Tongue (tissue), 2 donors: ENCODE data around the gene FXR2. TPM values are rescaled to one million over a fixed set of nuclear protein-coding genes. Genes with fewer than 3 reads are reported as not detected.

ENCODE experiments used
- DNase-seq: peaks from one replicate; pipeline ENCODE4 v3.0.0-alpha.2; 2015
- total RNA-seq: library from RNA; depleted of rRNA; stranded (reverse); fragments of >200 nt; gene quantifications from one replicate; pipeline ENCODE4 v1.2.3, GENCODE V29; 2014

The FXR2 gene
- total RNA-seq, 1 donor from 2014 or later, result 47.8 TPM

DNA sequence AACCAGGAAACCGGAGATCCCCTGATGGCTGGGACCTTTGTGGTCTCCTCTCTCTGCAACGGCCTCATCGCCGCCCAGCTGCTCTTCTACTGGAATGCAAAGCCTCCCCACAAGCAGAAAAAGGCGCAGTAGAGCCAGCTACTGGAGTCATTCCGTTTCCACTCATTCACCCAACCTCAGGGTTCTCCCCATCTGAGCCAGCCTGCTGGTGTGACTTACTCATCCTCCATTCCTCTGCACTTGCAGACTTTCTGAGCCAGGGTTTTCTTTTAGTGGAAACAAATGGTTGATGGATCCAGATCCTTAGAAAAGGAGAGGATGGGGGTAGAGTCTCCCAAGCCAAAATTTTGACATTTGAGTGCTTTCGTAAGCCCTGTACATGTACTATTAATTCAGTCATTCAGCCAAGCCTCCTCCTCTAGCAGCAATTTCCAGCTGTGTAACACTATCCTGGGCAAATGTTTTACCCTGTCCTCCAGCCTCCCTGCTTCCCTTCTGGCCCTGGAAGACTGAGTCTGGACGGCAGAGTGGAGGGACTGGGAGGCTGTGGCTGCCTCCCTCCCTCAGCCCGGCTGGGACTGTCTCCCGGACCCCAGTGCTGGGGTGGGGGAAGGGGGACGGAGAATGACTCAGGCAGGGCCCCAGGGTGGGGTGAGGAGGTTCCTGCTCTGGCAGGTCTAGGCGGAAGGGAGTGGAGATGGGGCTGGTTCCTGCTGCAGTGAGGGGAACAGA lies 27.1 kb downstream of the FXR2 start:
- peak; percentile 59 for DNase-seq

DNA sequence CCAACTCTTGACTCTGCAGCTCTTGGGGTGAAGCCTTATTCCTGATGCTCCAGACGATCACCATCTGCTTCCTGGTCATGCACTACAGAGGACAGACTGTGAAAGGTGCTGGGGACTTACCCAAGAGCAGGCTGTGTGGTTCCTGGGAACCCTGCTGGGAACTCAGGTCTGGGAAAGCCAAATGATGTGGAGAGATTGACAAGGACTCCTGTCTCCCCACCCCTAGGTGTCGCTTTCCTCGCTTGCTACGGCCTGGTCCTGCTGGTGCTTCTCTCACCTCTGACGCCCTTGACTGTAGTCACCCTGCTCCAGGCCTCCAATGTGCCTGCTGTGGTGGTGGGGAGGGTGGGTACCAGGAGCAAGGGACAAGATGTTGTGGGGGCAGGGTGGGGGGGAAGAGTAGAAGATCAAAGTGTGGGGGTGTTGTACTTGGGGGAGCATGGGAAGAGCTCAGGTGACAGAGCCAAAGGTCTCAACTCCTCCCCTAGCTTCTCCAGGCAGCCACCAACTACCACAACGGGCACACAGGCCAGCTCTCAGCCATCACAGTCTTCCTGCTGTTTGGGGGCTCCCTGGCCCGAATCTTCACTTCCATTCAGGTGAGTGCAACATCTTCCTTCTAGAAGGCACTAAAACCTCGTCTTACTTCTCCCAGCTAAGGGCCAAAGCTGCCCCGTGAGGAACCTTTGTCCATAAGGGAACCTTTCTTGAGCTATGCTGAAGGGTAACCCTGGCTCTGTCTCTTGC lies 27.9 kb downstream of the FXR2 start:
- DNase-seq, result no peak

DNA sequence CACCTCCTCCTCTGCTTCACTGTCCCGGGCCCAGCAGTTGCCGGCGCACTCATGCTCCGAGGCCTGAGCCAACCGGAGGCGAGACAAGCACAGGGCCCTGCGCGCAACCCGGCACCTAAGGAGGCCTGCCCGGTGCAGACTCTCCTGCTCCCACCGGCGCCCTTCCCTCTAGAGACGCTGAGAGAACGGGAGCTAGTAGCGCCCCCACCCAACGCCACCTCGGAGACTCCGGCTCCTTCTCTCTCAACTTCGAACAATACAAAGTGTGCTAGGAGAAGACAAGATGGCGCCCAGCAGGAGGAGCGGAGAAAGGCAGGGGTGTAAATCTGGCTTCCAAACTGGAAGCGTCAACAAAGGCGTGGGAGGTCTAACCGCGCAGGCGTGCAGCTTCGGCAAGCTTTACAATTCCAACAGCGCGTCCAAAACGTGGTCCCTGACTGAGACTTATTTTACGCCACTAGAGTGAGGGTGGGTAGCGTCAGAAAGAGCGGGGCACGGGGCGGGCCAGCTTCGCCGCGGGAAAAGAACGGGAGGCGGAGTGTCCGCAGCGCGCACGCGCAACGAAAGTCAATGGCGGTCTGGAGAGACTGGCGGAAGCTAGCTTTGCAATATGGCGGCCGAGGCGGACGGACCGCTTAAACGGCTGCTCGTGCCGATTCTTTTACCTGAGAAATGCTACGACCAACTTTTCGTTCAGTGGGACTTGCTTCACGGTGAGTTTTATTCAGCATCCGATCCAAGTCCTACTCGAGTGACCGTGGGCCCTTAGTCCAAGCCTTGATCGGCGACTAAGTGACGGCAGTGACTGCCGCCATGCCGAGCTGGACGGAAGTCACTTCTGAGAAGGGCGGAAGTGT lies 31.2 kb downstream of the FXR2 start, which contains the start of gene MPDU1:
TSS of gene MPDU1 (plus strand) at position 600 of the 857 bp plus-strand sequence. CDS start at position 611, 11 bp downstream.
- peak; percentile 100 for DNase-seq

DNA sequence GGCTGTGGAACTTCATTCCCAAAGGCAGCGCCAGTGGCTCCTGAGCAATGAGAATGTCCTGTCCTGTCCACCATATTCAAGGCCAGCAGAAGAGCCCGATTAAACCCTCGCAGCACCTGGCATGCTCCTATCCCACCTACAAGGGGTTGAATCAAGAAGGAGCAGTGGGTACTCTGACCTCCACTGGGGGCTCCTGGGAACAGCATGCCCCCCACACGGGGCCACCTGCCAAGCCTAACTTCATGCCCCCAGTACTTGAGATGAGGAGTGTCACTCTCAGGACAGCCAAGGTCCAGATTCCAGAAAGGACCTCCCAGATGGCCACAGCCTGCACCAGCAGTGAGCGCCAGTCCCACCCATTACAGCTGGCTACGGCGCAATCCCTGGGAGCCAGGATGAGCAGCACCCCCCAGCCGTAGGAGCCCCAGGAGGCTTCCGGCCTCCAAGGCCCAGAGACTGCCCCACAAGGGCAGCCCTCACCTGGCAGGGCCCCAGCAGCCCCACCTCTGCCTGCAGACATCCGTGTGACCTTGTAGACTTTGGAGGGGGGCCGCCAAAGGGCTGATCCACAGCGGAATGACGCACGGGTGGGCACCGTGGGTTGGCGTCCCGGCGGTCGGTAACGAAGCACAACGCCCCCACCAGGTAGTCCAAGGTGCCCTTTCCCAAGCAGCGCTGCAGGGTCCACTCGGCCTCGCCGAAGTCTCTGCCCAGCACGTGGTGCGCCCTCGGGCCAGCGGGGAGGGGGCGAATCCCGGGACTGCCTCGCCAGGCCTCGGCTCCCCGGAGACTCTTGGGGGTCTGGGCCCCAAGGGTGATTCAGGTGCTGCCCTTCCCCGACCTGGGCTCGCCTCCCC lies 32.1 kb downstream of the FXR2 start:
- DNase-seq, result no peak

DNA sequence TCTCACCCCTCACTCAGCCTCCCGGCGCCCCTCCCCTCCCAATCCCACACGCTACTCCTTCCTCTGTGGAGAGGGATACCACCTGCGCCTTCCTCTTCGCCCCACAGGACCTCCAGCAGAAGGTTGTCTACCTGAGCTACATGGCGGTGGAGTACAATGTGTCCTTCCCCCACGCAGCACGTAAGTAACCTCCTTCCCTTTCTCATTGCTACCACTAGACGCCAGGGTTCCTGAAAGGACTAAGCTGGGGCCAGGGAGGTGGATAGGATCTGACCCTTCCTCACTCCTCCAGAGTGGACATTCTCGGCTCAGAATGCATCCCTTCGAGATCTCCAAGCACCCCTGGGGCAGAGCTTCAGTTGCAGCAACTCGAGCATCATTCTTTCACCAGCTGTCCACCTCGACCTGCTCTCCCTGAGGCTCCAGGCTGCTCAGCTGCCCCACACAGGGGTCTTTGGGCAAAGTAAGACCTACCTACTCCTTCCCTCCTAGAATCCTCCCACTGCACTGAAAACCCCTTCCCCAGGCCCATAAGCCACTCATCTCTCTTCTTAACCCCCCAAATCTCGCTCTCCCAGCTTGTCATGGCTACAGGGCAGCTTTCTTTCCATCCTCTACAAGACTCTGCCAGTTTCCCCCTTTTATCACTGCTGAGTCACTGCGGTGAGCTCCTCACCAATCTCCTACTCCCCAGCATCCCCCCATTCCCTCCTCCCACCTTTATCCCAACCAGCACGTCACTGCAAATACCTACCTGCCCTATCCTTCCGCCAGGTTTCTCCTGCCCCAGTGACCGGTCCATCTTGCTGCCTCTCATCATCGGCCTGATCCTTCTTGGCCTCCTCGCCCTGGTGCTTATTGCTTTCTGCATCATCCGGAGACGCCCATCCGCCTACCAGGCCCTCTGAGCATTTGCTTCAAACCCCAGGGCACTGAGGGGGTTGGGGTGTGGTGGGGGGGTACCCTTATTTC lies 33.8 kb downstream of the FXR2 start:
- no peak for DNase-seq

DNA sequence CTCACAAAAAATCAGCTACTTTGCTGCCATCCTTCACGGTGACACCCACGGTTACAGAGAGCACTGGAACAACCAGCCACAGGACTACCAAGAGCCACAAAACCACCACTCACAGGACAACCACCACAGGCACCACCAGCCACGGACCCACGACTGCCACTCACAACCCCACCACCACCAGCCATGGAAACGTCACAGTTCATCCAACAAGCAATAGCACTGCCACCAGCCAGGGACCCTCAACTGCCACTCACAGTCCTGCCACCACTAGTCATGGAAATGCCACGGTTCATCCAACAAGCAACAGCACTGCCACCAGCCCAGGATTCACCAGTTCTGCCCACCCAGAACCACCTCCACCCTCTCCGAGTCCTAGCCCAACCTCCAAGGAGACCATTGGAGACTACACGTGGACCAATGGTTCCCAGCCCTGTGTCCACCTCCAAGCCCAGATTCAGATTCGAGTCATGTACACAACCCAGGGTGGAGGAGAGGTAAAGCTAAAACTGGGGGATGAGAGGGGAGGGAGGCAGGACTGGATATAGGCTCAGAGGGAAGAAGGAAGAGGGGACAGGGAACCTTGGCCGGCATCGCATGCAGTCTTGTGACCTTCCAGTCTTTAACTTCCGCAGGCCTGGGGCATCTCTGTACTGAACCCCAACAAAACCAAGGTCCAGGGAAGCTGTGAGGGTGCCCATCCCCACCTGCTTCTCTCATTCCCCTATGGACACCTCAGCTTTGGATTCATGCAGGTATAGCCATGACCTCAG lies 34.7 kb downstream of the FXR2 start:
- DNase-seq, result no peak

DNA sequence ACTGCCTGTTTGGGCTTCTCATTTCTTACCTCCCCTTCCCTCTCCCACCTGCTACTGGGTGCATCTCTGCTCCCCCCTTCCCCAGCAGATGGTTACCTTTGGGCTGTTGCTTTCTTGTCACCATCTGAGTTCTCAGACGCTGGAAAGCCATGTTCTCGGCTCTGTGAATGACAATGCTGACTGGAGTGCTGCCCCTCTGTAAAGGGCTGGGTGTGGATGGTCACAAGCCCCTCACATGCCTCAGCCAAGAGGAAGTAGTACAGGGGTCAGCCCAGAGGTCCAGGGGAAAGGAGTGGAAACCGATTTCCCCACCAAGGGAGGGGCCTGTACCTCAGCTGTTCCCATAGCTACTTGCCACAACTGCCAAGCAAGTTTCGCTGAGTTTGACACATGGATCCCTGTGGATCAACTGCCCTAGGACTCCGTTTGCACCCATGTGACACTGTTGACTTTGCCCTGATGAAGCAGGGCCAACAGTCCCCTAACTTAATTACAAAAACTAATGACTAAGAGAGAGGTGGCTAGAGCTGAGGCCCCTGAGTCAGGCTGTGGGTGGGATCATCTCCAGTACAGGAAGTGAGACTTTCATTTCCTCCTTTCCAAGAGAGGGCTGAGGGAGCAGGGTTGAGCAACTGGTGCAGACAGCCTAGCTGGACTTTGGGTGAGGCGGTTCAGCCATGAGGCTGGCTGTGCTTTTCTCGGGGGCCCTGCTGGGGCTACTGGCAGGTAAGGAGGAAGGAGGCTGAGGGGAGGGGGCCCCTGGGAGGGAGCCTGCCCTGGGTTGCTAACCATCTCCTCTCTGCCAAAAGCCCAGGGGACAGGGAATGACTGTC lies 35.5 kb downstream of the FXR2 start, which contains the start of gene CD68:
TSS of gene CD68 (plus strand) at position 638 of the 833 bp plus-strand sequence. CDS start at position 678, 40 bp downstream.
- peak; percentile 53 for DNase-seq

DNA sequence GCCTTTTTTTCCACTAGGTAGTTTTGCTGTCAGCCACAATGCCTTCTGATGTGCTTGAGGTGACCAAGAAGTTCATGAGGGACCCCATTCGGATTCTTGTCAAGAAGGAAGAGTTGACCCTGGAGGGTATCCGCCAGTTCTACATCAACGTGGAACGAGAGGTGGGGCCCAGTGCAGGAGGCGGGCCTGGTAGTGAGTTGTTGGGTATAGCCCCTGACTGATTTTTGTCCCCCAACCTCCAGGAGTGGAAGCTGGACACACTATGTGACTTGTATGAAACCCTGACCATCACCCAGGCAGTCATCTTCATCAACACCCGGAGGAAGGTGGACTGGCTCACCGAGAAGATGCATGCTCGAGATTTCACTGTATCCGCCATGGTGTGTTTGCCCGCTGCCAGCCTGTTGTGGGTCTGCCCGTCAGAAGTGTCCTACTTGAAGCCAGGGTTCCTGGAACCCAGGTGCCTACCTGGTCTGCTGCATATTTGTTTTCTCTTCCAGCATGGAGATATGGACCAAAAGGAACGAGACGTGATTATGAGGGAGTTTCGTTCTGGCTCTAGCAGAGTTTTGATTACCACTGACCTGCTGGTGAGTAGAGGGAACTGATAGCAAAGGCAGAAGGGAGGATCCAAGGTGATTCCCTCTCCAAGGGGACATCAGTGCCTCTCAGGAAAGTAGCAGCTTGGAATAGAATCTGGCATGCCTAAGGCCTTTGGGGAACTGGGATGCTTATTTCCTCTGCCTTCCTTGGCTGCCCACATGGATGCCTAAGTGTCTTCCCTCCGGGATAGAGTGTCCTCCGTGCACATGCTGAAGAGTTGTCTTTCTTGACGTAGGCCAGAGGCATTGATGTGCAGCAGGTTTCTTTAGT lies 37.1 kb downstream of the FXR2 start:
- no peak for DNase-seq

DNA sequence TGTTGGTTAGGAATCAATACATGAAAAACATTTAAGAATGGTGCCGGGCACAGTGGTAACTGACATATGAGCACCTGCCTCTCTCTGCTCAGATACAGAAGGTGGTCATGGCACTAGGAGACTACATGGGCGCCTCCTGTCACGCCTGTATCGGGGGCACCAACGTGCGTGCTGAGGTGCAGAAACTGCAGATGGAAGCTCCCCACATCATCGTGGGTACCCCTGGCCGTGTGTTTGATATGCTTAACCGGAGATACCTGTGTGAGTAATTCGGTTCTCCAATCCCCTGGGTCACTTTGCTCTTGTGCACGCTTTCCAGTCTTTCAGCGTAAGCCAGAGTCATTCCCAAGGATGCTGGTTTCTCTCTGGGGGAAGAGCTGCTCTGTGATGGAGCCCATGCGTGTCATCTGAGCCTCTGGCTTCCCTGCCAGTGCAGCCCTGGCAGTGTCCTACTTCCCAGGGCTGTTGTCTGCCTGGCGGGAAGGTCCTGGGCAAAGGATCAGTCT lies 38.2 kb downstream of the FXR2 start:
- DNase-seq, result no peak

DNA sequence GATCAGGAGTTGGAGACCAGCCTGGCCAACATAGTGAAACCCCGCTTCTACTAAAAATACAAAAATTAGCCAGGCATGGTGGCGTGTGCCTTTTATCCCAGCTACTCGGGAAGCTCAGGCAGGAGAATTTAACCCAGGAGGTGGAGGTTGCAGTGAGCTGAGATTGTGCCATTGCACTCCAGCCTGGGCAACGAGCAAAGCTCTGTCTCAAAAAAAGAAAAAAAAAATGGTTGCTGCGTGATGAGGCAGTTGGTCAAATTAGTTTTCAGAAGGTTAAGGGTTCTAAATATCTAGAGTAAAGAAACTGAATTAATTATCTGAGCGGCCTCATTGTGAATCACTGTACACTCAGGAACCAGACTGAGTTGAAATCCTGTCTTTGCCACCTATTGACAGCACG lies 38.7 kb downstream of the FXR2 start:
- DNase-seq, result no peak

DNA sequence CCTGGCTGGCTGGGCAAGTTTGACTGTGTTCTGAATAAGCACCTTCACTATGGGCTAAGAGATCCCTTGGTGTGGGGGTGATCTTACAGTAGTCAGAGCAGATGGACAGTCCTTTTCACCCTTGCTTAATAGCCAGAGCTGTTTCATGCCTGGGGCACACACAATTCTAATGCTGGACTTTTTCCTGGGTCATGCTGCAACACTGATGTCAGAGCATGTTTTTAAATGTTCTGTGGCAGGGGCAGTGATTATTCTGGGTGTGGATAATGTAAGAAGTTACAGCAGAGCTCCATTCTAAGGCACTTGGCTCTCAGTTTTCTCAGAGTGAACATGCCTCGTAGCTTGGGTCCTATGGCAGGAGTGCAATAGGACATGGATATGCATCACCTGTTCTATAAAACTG lies 39.2 kb downstream of the FXR2 start:
- DNase-seq, result no peak

DNA sequence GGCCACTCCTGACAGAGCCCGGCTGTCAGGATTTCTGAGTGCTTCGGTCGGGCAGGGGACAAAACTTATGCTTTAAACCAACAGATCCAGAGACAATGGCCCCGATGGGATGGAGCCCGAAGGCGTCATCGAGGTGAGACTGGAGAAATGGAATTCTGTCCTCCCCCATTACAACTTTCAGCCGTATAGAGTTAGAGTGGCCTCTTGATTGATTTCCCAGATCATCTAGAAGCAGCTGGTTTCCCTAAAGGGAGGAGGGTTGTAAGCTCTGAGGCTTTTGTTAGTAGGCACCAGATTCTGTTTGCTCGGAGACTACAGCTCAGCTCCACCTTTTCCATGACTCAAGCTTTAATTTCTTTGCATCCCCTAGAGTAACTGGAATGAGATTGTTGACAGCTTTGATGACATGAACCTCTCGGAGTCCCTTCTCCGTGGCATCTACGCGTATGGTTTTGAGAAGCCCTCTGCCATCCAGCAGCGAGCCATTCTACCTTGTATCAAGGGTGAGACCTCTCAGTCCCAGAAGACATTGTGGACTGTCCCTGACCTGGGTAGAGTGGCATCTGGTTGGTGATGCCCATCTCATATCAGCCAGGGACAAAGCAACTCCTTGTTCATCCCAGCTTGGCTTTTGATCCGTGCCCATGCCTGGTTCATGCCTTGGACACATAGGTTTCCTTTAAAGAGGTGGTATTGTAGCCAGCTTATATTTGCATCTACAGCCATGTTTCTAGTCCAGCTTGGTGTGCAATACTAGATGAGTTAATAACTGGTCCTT lies 40.3 kb downstream of the FXR2 start:
- no peak for DNase-seq

DNA sequence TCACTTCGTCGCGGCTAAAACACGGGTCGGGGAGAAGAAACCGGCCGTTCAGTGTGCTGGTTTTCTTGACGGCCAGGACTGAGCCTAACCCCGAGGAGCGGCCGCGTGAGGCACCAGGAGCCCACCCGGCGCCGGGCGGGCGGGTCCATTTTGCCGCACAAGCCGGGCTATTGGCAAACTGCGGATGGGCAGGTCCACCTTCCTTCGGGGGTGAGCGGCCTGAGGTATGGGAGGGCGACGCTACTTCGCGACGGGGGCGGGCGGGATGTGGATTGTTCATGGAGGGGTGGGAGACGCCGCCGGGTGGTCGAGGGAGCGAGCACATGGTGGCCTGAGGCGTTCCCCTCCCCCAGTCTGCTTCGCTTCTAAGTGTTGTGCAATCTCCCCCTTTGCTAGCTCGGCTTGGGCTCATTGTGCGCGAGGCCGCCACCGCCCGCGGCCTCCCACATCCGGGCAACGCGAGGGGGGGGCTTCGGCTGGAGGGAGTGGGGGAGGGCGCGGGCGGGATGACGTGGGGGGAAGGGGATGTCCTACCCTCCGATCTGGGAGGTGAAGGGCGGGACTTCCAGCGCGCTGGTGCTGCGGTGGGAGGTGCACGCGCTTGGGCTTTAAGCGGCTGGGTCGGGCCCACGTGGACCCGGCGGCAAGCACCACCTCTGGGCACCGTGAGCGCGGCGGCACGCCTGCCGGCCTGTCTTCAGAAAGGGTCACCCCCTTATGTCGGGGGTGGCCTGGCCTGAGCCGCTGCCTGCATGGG lies 41.2 kb downstream of the FXR2 start:
- DNase-seq, result peak; percentile 96

DNA sequence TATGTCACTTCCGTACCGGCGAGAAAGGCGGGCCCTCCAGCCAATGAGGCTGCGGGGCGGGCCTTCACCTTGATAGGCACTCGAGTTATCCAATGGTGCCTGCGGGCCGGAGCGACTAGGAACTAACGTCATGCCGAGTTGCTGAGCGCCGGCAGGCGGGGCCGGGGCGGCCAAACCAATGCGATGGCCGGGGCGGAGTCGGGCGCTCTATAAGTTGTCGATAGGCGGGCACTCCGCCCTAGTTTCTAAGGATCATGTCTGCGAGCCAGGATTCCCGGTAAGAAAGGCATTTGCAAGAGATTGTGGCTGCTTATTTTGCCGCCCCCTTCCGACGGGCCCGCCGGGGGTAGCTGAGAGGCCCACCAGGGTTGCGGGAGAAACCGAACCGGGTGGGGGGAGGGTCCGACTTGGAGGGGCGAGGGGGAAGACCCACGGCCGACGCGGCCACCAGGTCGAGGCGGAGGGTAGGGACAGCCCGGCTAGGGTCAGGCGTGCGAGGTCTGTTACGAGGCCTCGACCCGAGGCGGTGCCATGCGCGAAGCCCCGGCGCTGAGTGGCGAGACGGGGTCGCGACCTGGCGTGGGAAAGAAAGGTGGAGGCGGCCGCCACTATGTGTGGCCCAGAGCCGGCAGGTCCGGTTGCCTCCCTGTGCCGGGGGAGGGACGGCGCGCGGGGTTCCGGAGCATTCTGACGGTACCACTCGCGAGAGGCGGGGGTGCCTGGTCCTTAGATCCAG lies 41.9 kb downstream of the FXR2 start:
- peak; percentile 100 for DNase-seq

DNA sequence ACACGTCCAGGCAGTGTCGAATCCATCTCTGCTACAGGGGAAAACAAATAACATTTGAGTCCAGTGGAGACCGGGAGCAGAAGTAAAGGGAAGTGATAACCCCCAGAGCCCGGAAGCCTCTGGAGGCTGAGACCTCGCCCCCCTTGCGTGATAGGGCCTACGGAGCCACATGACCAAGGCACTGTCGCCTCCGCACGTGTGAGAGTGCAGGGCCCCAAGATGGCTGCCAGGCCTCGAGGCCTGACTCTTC lies 42.4 kb downstream of the FXR2 start:
- no peak for DNase-seq
